Spleen (tissue), 11 donors: ENCODE data around the gene BANF2. TPM values are rescaled to one million over a fixed set of nuclear protein-coding genes. Genes with fewer than 3 reads are reported as not detected.

Experiments used
- DNase-seq: peaks from one replicate; pipeline ENCODE4 v3.0.0-alpha.2; 2020
- H3K27ac ChIP-seq, 8 donors: fragments of 200-600 bp; sonication (generic) in 7 of 8; 1 replicate in 4 of 8; 2 replicates in 4 of 8; pipeline versions ENCODE4 v1.5.0 to v1.8.0; 2016 to 2021; ENCODE audit warnings: inconsistent platforms in 4 of 8, mild to moderate bottlenecking in 4 of 8, moderate library complexity in 1 of 8
- H3K27me3 ChIP-seq, 7 donors: fragments of 200-600 bp; sonication (generic) in 6 of 7; replicated peaks in 1 of 7; 1 replicate in 4 of 7; 2 replicates in 3 of 7; pipeline versions ENCODE4 v1.5.0 to v1.8.0; 2016 to 2021; ENCODE audit warnings: inconsistent platforms in 3 of 7, mild to moderate bottlenecking in 1 of 7
- H3K36me3 ChIP-seq, 6 donors: fragments of 200-600 bp; sonication (generic) in 5 of 6; 1 replicate in 4 of 6; 2 replicates in 2 of 6; pipeline versions ENCODE4 v1.5.0 to v1.8.0; 2016 to 2021; ENCODE audit warnings: inconsistent platforms in 2 of 6
- H3K4me1 ChIP-seq, 6 donors: fragments of 200-600 bp; sonication (generic) in 5 of 6; 1 replicate in 3 of 6; 2 replicates in 3 of 6; pipeline versions ENCODE4 v1.5.0 to v1.8.0; 2016 to 2021; ENCODE audit warnings: inconsistent platforms in 3 of 6
- H3K4me3 ChIP-seq, 8 donors: fragments of 200-600 bp; sonication (generic) in 7 of 8; 1 replicate in 4 of 8; 2 replicates in 4 of 8; pipeline versions ENCODE4 v1.5.0 to v1.8.0; 2016 to 2021; ENCODE audit warnings: inconsistent platforms in 4 of 8, mild to moderate bottlenecking in 4 of 8, moderate library complexity in 2 of 8
- H3K9me3 ChIP-seq, 8 donors: fragments of 200-600 bp; sonication (generic) in 7 of 8; 1 replicate in 4 of 8; 2 replicates in 4 of 8; pipeline versions ENCODE4 v1.5.0 to v1.8.0; 2016 to 2021; ENCODE audit warnings: inconsistent platforms in 4 of 8
- CTCF ChIP-seq, 11 experiments: fragments of 200-600 bp in 7 of 11; fragments of 450-650 bp in 4 of 11; sonication (generic) in 4 of 11; IDR thresholded peaks in 8 of 11; conservative IDR thresholded peaks in 3 of 11; 1 replicate in 7 of 11; 2 replicates in 4 of 11; pipeline versions ENCODE4 v1.4.0 to v1.8.0; 2016 to 2021; ENCODE audit warnings: antibody characterized with exemption in 11 of 11, inconsistent platforms in 4 of 11, mild to moderate bottlenecking in 1 of 11
- POLR2A ChIP-seq, 3 donors: fragments of 450-650 bp; IDR thresholded peaks; one replicate each; pipeline ENCODE4 v1.5.1; 2017; ENCODE audit warnings: antibody characterized with exemption in 3 of 3, mild to moderate bottlenecking in 1 of 3
- POLR2AphosphoS5 ChIP-seq, 3 donors: sonication (generic); formaldehyde crosslinking; IDR thresholded peaks; one replicate each; pipeline ENCODE4 v1.5.1; 2017; ENCODE audit warnings: antibody characterized with exemption in 3 of 3
- WGBS, 5 donors: extraction: QIAGEN DNeasy Blood & Tissue Kit in 3 of 5; methylation state at CpG; one replicate each; pipeline versions ENCODE4 v1.1.5 to v1.1.7; 2013 to 2018; 5-methylcytosine and 5-hydroxymethylcytosine counted together
- intact Hi-C: fragments of 100-400 bp; cut with DNase I; formaldehyde crosslinking; loops from one replicate; pipeline ENCODE4 v1.15.0; 2023; ENCODE audit warnings: low total_unique reads
- polyA plus RNA-seq, 3 donors: library from polyadenylated mRNA; stranded (reverse); fragments of 200-250 nt; gene quantifications; one replicate each; pipeline ENCODE4 v1.2.1, GENCODE V29; 2013
- total RNA-seq, 7 donors: library from RNA; depleted of rRNA in 3 of 7; stranded (reverse); fragments of >200 nt in 3 of 7; fragmentation: NEBNext Ultra II Directional in 4 of 7; extraction: Animal tissue kit (Norgen Biotek cat#: 25700) in 4 of 7; gene quantifications; one replicate each; pipeline versions ENCODE4 v1.1.0 to v1.2.1, GENCODE V29; 2016 to 2021
- donor health status: healthy with polysubstance abuse.
- donor health status: DM: no; HTN: no; CAD: no; lungs with moderate emphysema.
- donor health status: DM: no; HTN: no; CAD: no.
- donor health status: Bipolar disorder and iron deficiency.
- donor health status: healthy.
- donor health status: DM: no; HTN: no; CAD: no.
- donor health status: DM: yes; HTN: yes; CAD: no.

The BANF2 gene
- total and polyA plus RNA-seq, 10 donors: not detected

- DNase-seq: no peak
- Histone ChIP-seq H3K27me3 (no peaks in the 10 kb centered on the region), H3K36me3 (no peaks in the 10 kb centered on the region), H3K9me3 (peaks cover 0 to 17% (median 8%) of the 10 kb centered on the region in 8 donors), H3K27ac (no peak overlapping the region), H3K4me3 (no peak overlapping the region), H3K4me1 (peaks cover 0 to 5% (median 0%) of the 10 kb centered on the region in 6 donors)
- WGBS, 5 donors: 54 to 76% (median 74%) methylated on average over 9 of the region's 9 CpGs
- intact Hi-C loops: no loop called here
- TF ChIP-seq POLR2AphosphoS5 (IDR thresholded peaks at IDR 0.05): no peak
- no peak for TF ChIP-seq CTCF (IDR thresholded peaks at IDR 0.05 in 8 of 11, conservative IDR thresholded peaks at IDR 0.05 in 3 of 11)
- no peak for TF ChIP-seq POLR2A (IDR thresholded peaks at IDR 0.05)
Measured at GRCh38 chr20:17735206-17735804, 35.5 kb downstream of the BANF2 start.

- 75 to 90% (median 83%) methylated on average over 4 of the region's 4 CpGs for WGBS, 5 donors
- Histone ChIP-seq H3K4me1 (peaks cover 0 to 5% (median 0%) of the 10 kb centered on the region in 6 donors), H3K36me3 (no peaks in the 10 kb centered on the region), H3K27me3 (no peaks in the 10 kb centered on the region), H3K4me3 (no peak overlapping the region), H3K9me3 (peaks cover 0 to 17% (median 8%) of the 10 kb centered on the region in 8 donors), H3K27ac (no peak overlapping the region)
- intact Hi-C loops: no loop called here
- TF ChIP-seq POLR2AphosphoS5 (IDR thresholded peaks at IDR 0.05) (no peak), CTCF (IDR thresholded peaks at IDR 0.05 in 8 of 11, conservative IDR thresholded peaks at IDR 0.05 in 3 of 11) (no peak), POLR2A (IDR thresholded peaks at IDR 0.05) (no peak)
- DNase-seq: no peak
Measured at GRCh38 chr20:17735959-17736621, 36.3 kb downstream of the BANF2 start.

- TF ChIP-seq POLR2A (IDR thresholded peaks at IDR 0.05): no peak
- H3K27me3 ChIP-seq: no peaks in the 10 kb centered on the region
- H3K4me3 ChIP-seq: no peak overlapping the region
- peaks cover 0 to 5% (median 0%) of the 10 kb centered on the region in 6 donors for H3K4me1 ChIP-seq
- WGBS, 5 donors: 53 to 65% (median 60%) methylated on average over 3 of the region's 3 CpGs
- H3K36me3 ChIP-seq: no peaks in the 10 kb centered on the region
- intact Hi-C loops: no loop called here
- H3K27ac ChIP-seq: no peak overlapping the region
- no peak for DNase-seq
- H3K9me3 ChIP-seq: peaks cover 0 to 17% (median 8%) of the 10 kb centered on the region in 8 donors
Measured at GRCh38 chr20:17738154-17738553, 38.4 kb downstream of the BANF2 start.

GRCh38 chr20:17741220-17741619, 41.5 kb downstream of the BANF2 start:
- no peak for DNase-seq
- Histone ChIP-seq H3K27me3 (no peaks in the 10 kb centered on the region), H3K4me1 (no peaks in the 10 kb centered on the region), H3K36me3 (no peaks in the 10 kb centered on the region), H3K27ac (no peak overlapping the region), H3K4me3 (no peak overlapping the region), H3K9me3 (peaks cover 0 to 11% (median 3%) of the 10 kb centered on the region in 8 donors)
- WGBS, 5 donors: 91 to 95% (median 93%) methylated on average over 5 of the region's 5 CpGs
- no peak for TF ChIP-seq CTCF (IDR thresholded peaks at IDR 0.05 in 8 of 11, conservative IDR thresholded peaks at IDR 0.05 in 3 of 11)
- TF ChIP-seq POLR2AphosphoS5 (IDR thresholded peaks at IDR 0.05): no peak
- TF ChIP-seq POLR2A (IDR thresholded peaks at IDR 0.05): no peak
- intact Hi-C loops: no loop called here
